HG02763 (cell line): ENCODE measurements around the gene EGR4.
"Not testable (repeated sequence)": the region's sequence is repeated elsewhere in the genome, so short reads cannot be mapped to it uniquely, and the experiment has no call there.

Source experiments
- ATAC-seq: cut with Tn5 transposase; IDR thresholded peaks from one replicate; pipeline ENCODE4 v1.9.1; 2021; ENCODE audit warnings: mild to moderate bottlenecking, moderate library complexity; ENCODE audit not compliant: unreplicated experiment

The EGR4 gene

DNA sequence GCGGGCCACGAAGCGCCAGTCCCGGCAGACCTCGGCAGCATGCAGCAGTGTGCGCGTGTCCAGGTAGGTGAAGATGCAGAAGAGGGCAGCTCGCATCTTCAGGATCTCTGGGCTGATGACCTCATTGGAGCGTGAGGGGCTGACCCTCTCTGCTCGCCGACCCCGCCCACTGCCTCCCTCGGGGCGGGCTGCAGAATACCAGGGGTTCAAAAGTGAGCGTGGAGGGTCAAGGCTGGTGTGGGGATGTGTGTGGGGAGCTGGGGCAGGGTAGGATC lies 29.1 kb downstream of the EGR4 start:
- ATAC-seq = no peak

DNA sequence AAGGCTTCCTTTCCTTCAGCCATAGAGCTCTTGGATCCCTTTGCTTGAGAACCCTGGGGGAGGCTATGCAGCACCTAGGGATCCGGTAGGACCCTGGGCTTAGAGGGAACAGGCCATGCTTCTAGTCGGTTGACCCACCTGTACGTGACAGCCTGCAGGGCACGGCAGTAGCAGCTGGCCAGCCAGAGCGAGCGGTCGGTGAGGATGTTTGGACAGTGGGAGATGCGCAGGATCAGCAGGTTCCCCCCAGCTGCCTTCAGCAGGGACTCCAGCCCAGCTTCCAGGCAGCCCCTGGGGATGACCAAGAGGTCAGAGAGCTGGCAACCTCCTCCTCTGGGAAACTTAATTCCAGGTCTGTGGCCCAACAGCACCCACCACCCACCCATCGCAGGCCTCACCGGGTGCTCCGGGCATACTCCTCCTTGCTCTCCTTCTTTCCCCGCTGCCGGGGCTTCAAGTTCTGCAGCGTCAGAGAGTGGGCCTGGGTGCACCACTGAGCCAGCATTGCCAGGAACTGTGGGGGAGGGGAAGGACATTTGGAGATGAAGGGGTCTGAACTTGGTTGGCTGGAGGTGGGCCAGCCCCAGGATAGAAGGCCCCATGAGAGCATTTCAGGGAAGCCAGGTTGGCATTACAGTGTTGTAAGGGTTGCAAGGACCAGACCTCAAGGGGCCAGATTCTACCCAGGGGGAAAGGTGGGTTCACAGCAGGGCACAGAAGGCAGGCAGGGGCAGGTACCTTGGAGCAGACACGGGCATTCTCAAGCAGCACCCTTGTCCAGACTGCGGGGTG lies 29.6 kb downstream of the EGR4 start:
- no peak for ATAC-seq

DNA sequence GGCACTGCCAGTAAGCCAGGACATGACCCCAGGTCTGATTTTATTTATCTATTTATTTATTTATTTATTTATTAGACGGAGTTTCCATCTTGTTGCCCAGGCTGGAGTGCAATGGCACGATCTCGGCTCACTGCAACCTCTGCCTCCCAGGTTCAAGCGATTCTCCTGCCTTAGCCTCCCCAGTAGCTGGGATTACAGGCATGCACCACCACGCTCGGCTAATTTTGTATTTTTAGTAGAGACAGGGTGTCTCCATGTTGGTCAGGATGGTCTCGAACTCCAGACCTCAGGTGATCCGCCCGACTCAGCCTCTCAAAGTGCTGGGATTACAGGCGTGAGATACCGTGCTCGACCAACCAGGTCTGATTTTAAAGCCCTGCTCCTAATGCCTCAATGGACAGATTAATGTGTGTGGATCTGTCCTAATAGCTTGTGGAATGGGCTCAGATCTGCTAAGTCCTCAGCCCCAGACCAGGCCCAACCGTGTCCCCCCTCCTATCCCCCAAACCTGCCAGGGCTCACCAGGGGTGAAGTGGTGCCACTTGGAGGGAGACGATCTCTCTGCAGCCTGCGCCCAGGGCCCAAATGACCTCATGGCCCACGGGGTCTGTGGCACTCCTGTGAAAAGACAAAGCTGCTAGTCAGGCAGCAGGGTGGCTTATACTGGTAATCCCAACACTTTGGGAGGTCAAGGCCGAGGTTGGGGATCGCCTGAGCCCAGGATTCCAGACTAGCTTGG lies 30.5 kb downstream of the EGR4 start:
- not testable (repeated sequence) for ATAC-seq

DNA sequence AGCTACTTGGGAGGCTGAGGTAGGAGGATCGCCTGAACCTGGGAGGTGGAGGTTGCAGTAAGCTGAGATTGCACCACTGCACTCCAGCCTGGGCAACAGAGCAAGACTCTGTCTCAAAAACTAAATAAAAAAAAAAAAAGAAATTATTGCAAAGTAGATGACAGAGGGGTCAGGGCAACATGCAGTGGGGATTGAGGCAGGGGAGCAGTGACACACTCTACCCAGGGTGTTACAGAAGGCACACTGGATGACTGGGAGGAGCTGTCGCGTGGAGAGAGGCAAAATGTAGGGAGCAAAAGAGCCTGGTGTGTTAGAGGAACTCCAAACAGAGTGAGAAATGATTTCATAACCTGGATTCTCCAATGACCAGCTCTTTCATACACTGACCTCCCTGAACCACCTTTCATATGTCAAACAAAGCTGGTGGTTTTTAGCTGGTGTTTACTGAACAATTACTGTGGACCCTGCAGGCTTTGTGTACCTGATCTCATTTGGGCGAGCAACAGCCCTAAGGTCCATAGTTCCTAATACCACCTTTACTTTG lies 31.2 kb downstream of the EGR4 start:
- no peak for ATAC-seq

DNA sequence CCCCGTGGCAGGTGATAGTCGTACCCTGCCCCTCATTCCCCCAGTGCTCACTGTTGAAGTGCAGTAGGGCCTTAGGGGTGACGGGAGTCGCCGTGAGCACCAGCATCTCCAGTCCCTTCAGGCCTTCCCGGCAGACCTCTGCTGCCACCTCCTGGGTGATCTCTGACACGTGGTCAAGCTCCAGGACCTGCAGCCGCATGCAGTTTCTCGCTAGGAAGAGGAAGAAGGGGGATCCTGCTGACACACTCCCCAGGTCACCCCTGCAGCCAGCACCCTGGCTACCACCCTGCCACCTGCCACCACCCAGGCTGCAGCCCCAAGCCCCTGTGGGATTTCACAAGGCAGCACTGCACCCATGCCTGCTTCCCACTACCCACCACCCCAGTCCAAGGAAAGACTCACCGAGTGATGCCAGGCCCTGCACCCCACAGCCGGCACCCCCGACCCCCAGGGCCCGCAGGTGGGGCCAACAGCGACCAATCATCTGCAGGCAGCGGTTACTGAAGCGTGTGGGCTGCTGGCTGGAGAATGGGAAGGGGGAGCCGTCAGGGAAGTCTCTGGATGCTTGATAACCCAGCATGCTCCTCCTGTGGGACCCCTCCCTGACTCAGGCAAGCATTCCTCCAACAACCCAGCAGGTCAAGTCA lies 32.9 kb downstream of the EGR4 start:
- ATAC-seq = no peak

DNA sequence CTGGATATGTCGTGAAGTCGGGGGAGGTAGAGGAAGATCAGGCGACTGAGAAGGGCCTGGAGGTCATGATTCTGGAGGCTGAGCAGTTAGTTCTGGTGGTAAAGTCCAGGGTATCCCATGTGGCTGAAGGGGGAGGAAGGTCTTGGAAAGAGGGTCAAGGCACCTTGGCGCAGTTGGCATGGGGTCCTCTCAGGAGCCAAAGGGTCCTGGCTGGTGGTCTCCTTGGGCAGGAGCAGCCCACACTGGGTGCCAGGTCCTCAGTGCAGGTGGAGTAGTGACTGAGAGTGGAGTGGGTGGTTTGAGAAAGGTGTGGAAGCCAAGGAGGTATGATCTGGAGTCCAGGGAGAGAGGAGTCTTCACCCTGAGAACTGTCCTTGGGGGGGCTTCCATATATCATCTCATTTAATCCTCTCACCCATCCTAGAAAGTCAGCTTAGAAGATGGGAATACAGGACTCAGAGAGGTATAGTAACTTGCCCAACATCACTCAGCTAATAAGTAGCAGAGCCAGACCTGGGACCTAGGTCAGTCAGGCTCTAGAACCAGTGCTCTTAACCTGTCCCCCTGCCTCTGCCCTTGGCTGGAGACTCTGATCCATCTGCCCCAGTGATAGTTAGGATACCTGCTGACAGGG lies 33.5 kb downstream of the EGR4 start:
- no peak for ATAC-seq

DNA sequence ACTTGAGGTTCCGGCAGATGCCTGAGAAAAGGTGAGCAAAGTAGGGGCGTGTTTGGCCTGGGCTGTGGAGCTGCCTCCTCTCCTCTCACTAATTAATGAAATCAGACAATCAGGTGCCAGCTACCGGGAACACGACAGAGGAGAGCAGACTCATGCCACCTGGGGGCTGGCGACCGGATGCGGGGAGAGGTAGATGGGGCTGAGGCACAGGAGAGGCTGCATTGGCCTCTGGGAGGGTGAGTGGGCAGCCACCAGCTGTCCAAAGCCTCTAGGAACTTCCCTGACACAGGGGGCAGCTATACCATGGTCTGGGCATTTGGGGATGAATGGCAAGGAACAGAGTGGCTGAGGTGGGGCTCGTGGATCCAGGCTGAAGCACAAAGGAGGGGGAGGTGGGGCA lies 34.1 kb downstream of the EGR4 start:
- ATAC-seq = no peak

DNA sequence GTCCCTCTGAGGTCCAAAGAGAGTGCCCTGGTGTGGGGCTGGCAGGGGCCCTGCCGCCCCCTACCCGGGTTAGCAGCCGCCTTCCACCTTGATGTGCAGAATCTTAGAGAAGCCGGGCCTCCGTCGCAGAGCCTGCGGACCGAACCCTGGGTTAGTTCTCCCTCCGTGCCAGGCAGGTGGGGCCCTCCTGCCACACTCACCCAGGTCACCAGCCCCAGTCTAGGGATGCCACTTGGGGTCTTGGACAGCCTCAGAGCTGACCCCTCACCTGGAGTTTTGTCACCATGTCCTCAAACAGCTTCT lies 34.5 kb downstream of the EGR4 start:
- ATAC-seq = no peak

DNA sequence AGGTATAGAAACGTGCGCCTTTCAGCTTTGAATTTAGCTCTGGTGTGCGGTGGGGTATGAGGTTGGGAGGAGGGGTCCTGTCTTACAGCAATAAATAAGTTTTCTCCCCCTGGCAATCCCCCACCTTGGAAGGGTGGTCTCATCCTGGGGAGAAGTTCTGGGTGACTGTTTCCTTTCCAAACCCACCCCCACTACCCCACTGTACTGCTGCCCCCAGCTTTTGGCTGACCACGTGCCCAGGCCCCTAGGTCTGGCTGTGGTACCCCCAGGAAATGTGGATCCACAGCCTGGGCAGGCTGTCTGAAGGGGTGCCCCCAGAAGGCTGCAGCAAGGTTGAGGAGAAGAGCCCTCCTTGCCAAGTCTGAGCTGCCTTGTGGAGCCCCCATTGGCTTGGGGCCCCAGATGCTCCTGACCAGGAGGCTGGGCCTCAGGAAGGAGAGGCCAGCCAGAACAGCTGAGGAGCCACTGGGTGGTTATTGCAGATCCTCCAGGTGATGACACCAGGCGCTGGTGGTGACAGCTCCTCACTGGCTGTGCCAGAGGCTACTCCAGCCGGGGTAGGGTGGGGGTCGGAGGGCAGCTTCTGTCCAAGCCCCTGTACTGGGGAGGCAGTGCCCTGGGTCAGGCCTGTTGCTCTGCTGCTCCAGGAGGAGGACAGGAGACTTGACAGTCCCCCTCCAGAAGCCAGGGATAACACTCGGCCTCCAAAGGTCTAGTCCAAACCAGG lies 35.0 kb downstream of the EGR4 start:
- ATAC-seq = no peak

DNA sequence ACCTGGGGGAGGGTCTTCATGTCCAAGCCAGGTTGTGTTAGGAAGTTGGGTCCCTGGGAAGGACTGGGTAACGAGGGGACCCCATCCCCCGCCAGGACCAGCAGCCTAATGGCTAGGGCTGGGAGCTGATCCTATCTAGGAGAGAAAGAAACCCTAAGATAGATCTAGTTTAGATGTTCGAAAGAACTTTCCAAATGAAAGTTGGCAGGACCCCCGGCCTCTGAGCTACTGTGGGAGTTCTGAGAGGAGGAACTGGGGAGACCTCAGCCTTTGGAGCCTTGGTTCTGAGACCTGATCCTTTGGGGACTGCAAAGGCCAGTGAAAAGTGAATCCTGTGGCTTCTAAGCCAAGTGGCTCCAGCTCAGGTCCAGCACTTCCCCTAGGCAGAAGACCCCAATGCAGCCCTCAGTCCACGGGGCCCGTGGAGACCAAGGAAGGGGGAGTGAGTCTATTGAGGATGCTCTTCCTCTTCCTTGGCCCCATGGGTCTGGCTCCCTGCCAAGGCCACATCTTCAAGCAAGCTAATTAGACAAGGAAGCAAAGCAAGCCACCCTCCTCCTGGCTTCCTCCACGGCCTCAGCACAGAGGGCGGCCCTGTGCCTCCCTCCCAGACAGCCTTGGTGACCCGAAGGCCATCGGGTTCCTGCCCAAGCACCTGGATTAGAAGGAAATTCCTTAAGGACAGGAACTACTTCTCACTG lies 35.8 kb downstream of the EGR4 start:
- no peak for ATAC-seq

DNA sequence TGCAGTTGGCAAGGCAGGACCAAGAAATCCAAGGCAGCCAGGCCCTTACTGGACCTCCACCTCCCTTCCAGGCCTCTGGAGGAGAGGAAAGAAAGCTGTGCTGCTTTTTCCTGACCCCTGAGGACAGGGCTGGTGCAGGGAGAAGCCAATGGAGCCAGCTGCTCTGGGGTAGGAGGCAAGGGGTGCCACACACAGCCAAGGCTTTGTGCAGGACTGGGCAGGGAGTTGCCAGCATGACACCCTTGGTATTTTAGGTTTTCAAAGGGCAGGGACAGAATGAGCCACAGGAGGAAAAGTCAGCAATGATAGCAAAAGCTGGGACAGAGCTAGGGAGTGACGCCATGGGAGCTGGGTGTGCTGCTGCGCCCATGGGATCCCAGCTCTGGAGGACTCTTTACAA lies 36.3 kb downstream of the EGR4 start:
- no peak for ATAC-seq

DNA sequence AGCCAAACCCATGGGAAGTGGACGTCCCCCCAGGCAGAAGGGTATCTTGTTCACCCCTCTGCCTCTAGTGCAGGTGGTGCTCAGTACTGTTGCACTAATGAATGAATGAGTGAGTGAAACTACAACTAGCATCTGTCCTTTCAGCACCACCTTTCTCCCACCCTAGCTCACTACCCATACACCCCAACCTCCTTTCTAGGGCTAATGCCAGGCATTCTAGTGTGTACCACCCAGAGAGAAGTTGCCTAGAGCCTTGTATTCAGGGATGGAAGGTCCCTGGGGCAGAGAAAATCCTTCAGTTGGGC lies 36.8 kb downstream of the EGR4 start:
- no peak for ATAC-seq

DNA sequence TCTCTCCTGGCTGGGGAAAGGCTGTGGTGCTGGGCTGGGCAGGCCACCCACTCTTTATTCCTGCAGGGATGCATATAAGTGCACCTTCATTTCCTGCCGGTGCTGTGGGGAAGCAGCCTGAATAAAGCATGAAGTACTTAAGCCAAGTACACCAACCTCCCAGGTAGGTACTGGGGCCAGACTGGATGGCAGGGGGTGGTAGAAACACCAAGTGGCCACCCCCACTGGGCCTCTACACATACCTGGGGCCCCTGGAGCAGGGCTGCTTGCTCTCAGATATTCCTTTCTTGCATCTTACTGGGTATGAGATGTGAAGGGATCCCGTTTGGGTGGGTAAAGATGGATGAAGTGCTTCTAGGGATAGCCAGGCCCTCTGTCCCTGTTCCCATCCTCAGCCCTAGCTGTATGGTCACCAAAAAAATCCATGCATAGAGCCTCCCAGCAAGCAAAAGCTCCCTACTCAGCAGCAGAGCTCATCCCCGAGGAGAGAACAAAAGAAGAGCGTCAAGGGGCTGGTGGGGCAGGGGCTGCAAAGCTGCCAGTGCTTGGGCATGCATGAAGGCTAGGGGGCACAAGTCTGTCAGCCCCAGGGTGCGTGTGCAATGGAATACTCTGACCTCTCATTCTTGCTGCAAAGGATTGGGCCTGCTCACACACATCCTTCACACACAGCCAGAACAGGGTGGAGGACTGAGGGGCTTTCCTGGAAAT lies 37.3 kb downstream of the EGR4 start:
- ATAC-seq = no peak

DNA sequence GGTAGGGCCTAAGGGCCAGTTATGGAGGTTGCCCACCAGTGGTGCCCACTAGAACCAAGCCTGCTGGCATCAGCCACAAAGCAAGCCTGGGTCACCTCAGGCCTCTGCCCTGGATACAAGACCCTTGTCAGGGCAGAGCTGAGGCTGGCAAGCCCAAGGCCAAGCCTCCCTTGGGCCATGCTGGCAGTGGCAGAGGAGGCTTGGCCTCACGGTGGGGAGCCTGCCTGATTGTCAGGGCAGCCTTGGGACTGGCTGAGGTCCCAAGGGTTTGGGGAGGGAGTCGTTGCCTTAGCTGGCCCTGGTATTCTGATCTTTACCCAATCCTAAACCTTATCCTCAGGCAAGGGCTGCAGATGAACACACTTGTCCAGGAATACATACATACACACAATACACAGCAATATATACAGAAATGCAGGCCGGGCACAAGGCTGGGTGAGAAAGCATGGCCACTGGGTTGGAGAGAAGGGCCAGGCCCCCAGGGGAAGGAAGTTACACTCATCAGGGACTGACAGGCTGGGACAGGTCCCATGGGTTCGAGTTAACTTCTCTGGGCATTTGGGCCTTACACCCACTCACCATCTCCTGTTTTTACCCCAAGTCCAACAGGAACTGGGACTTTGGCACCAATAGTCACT lies 38.2 kb downstream of the EGR4 start:
- no peak for ATAC-seq

DNA sequence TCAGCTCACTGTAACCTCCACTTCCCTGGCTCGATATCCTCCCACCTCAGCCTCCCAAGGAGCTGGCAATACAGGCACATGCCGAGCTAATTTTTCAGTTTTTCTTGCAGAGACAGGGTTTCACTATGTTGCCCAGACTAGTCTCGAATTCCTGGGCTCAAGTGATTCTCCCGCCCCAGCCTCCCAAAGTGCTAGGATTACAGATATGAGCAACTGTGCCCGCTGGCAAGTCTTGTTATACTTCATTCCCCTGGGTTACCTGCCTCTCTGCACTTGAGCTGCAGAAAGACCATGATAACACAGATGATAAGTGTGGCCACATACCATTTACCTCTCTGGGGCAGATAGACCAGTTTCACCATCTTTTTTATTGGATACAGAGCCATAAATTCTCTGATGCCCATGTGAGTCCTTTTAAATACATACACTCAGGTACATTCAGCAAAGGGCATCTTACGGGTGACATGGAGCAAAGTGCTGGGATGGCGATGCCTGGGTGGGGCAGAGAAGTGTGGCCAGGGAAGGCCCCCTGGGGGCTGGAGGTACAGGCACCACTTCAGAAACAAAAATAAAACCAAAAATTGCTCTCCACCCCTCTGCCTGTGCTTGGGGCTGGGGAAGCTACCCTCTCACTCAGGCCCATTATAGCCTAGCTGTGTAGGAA lies 38.9 kb downstream of the EGR4 start:
- no peak for ATAC-seq

DNA sequence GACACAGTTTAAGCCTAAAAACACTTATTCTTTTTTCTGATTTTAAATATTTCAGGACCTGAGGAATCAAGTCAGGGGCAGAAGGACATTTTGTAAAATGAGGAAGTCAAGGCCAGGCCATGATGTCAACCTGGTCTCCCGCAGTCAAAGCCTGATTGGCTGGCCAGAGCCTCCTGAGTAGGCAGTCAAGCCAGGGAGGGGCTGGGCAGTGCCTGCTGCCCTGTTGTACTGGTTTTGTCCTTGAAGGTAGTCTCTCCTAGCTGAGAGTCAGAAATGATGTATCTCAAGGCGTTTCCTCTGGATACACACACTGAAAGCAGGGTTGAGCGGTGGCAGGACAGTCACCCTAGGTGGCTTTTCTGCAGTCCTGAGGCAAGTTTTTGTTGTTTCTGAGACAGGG lies 39.4 kb downstream of the EGR4 start:
- ATAC-seq = no peak

DNA sequence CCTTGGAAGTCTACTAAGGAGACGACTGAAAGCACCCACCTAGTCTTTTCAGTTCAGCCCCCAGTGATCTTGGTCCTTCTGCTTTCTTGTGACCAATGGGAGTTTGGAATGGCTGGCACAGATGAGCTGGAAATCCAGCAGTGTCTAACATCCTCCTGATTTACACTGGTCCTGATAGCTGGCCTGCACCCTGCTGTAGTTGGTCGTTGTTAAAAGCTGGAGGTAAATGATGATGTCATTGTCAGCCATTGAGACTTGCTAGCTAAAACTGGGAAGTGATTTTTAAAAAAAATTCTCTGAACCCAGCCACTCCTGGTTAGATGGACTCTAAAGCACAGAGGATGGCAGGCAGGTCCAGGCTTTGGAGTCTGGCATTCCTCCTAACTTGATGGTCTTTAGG lies 39.9 kb downstream of the EGR4 start:
- no peak for ATAC-seq

DNA sequence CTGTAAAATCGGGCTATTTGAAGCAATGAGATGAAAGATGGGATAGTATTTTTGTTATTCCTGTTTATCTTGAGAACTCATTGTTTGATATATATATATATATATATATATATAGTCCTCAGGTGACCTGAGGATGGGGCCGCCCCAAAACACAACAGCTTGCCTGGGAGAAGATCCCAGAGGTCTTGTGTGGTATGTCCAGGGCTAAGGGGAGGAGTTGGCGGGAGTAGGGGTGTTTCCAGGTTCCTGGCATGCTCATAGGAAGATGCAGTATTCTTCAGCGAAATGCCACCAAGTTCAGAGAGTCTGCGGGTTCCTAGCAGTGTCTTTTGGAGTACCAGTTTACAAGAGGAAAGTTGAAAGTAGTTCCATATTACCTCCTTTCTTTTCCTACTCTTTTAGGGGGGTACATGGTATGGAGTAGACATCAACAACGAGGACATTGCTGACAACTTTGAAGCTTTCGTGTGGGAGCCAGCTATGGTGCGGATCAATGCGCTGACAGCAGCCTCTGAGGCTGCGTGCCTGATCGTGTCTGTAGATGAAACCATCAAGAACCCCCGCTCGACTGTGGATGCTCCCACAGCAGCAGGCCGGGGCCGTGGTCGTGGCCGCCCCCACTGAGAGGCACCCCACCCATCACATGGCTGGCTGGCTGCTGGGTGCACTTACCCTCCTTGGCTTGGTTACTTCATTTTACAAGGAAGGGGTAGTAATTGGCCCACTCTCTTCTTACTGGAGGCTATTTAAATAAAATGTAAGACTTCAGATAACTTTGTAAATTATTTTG lies 40.9 kb downstream of the EGR4 start:
- ATAC-seq = no peak
